ENCODE data around the gene TXN2. TPM values are rescaled to one million over a fixed set of nuclear protein-coding genes. Genes with fewer than 3 reads are reported as not detected.

Gene TXN2
- total RNA-seq, 1 experiment from 2014 or later: 87.0 TPM

GRCh38 chr22:36522662-36523061, 41.2 kb upstream of the TXN2 start:
- peaks cover 81 to 95% of the 10 kb centered on the region in 2 experiments for H3K36me3 ChIP-seq (ENCODE audit: control insufficient read depth in 1 of 2, insufficient read depth in 2 of 2, low read length in 2 of 2)
- no peak for DNase-seq (ENCODE audit: low read depth, low spot score)
- intact Hi-C loops (cut with micrococcal nuclease): no loop called here
- ChIA-PET CTCF (interaction anchor here (0.9 kb wide), 1 partner anchor 10 kb away, joined by 3 read pairs; no protein-coding TSS in a partner anchor), RAD21 (ENCODE audit: low non-redundant PET in 1 of 2, low total read pairs in 2 of 2, uncharacterized antibody in 2 of 2, unreplicated experiment in 2 of 2) (no interaction called here), POLR2A (interaction anchor here (1.2 kb wide), 1 partner anchor 12 kb away, joined by 3 read pairs; no protein-coding TSS in a partner anchor)
- peaks cover 85% of the 10 kb centered on the region for H3K79me2 ChIP-seq (ENCODE audit: insufficient read depth, low read length)
- no peaks in the 10 kb centered on the region for H3K9me3 ChIP-seq (ENCODE audit: control insufficient read depth in 1 of 2, insufficient read depth in 1 of 2, low read depth in 1 of 2, low read length in 2 of 2)
- no peak overlapping the region for H3K27ac ChIP-seq (ENCODE audit: low read depth, low read length)
- no peak overlapping the region for H3K4me3 ChIP-seq (replicated peaks in 1 of 2; ENCODE audit: low read depth in 1 of 2, low read length in 2 of 2)
- TF ChIP-seq ZFX (IDR thresholded peaks at IDR 0.05) (no peak), ZNF274 (IDR thresholded peaks at IDR 0.05; ENCODE audit: low read depth, low read length) (no peak), EGR1 (IDR thresholded peaks at IDR 0.05; ENCODE audit: low read depth) (no peak), POLR2AphosphoS5 (IDR thresholded peaks at IDR 0.05; ENCODE audit: low read depth, low read length) (no peak), FOSL1 (IDR thresholded peaks at IDR 0.05; ENCODE audit: low read depth) (no peak), MAX (IDR thresholded peaks at IDR 0.05) (no peak)
- peaks cover 13% of the 10 kb centered on the region; the same call in 1 of the 2 replicates for H4K20me1 ChIP-seq (ENCODE audit: insufficient read depth)
- no peak overlapping the region for H2AFZ ChIP-seq (ENCODE audit: low read depth, low read length, poor library complexity, severe bottlenecking)
- H3K27me3 ChIP-seq (ENCODE audit: insufficient read depth, low read length): no peaks in the 10 kb centered on the region
- H3K4me2 ChIP-seq (ENCODE audit: low read length): no peak overlapping the region
- peaks cover 2 to 9% of the 10 kb centered on the region in 2 experiments; a peak in 2 of 4 replicates for H3K4me1 ChIP-seq (ENCODE audit: control insufficient read depth in 1 of 2, insufficient read depth in 2 of 2, low read length in 2 of 2)
- no peak for ATAC-seq
- H3K9me2 ChIP-seq (ENCODE audit: insufficient read depth): no peaks in the 10 kb centered on the region
- BruUV-seq (replicated peaks): no TSS peak
- H3K9ac ChIP-seq (ENCODE audit: low read length): no peak overlapping the region

- CTCF ChIA-PET: interaction anchor here (0.9 to 1.2 kb wide), 2 partner anchors 10 to 457 kb away, joined by 3 to 4 read pairs; no protein-coding TSS in a partner anchor
- Histone ChIP-seq H2AFZ (ENCODE audit: low read depth, low read length, poor library complexity, severe bottlenecking) (no peak overlapping the region), H3K4me2 (ENCODE audit: low read length) (no peak overlapping the region), H4K20me1 (ENCODE audit: insufficient read depth) (peaks cover 2% of the 10 kb centered on the region; the same call in 1 of the 2 replicates), H3K4me1 (ENCODE audit: control insufficient read depth in 1 of 2, insufficient read depth in 2 of 2, low read length in 2 of 2) (no peaks in the 10 kb centered on the region), H3K27ac (ENCODE audit: low read depth, low read length) (no peak overlapping the region), H3K9ac (ENCODE audit: low read length) (no peak overlapping the region), H3K27me3 (ENCODE audit: insufficient read depth, low read length) (no peaks in the 10 kb centered on the region), H3K79me2 (ENCODE audit: insufficient read depth, low read length) (peaks cover 83% of the 10 kb centered on the region), H3K4me3 (replicated peaks in 1 of 2; ENCODE audit: low read depth in 1 of 2, low read length in 2 of 2) (no peak overlapping the region), H3K36me3 (ENCODE audit: control insufficient read depth in 1 of 2, insufficient read depth in 2 of 2, low read length in 2 of 2) (peaks cover 90 to 97% of the 10 kb centered on the region in 2 experiments), H3K9me2 (ENCODE audit: insufficient read depth) (no peaks in the 10 kb centered on the region), H3K9me3 (ENCODE audit: control insufficient read depth in 1 of 2, insufficient read depth in 1 of 2, low read depth in 1 of 2, low read length in 2 of 2) (no peaks in the 10 kb centered on the region)
- TF ChIP-seq EGR1 (IDR thresholded peaks at IDR 0.05; ENCODE audit: low read depth): no peak
- no peak for TF ChIP-seq EZH2 (IDR thresholded peaks at IDR 0.05)
- TF ChIP-seq ZBTB33 (IDR thresholded peaks at IDR 0.05; ENCODE audit: extremely low read depth, insufficient replicate concordance, low read length): no peak
- TF ChIP-seq POLR2AphosphoS5 (IDR thresholded peaks at IDR 0.05; ENCODE audit: low read depth, low read length): no peak
- no peak for TF ChIP-seq TCF7L2 (IDR thresholded peaks at IDR 0.05; ENCODE audit: borderline replicate concordance, extremely low read depth, insufficient read depth, insufficient read length)
- no peak for TF ChIP-seq REST (IDR thresholded peaks at IDR 0.05; ENCODE audit: low read depth)
- no peak for TF ChIP-seq MAX (IDR thresholded peaks at IDR 0.05)
- no peak for TF ChIP-seq SP1 (IDR thresholded peaks at IDR 0.05; ENCODE audit: low read depth)
- no peak for TF ChIP-seq JUND (IDR thresholded peaks at IDR 0.05)
- TF ChIP-seq FOSL1 (IDR thresholded peaks at IDR 0.05; ENCODE audit: low read depth): no peak
- POLR2A ChIA-PET: no interaction called here
- no TSS peak for BruUV-seq (replicated peaks)
- RAD21 ChIA-PET (ENCODE audit: low non-redundant PET in 1 of 2, low total read pairs in 2 of 2, uncharacterized antibody in 2 of 2, unreplicated experiment in 2 of 2): no interaction called here
- no peak for ATAC-seq
- intact Hi-C loops (cut with micrococcal nuclease): no loop called here
- DNase-seq (ENCODE audit: low read depth, low spot score): no peak
Measured at GRCh38 chr22:36520423-36520822, 39.0 kb upstream of the TXN2 start.
